Stimulated activated naive CD8-positive, alpha-beta T cell treated with anti-CD3 and anti-CD28 coated beads, Interleukin-15, Interleukin-2, amounts not matched to agents 100 ng/mL and 50 ng/mL, for 24 hours (primary cell): ENCODE measurements around the gene JUP.

ENCODE experiments used
- H3K27ac Mint-ChIP-seq: one replicate; pipeline ENCODE4 v1.8.0; 2021; ENCODE audit warnings: mild to moderate bottlenecking, mixed read lengths
- H3K27me3 Mint-ChIP-seq: one replicate; pipeline ENCODE4 v1.8.0; 2021; ENCODE audit warnings: mixed read lengths
- H3K36me3 Mint-ChIP-seq: one replicate; pipeline ENCODE4 v1.8.0; 2021; ENCODE audit warnings: low read depth, mixed read lengths
- H3K4me1 Mint-ChIP-seq: one replicate; pipeline ENCODE4 v1.8.0; 2021; ENCODE audit warnings: low read depth, mixed read lengths
- H3K4me3 Mint-ChIP-seq: one replicate; pipeline ENCODE4 v1.8.0; 2021; ENCODE audit warnings: mild to moderate bottlenecking, mixed read lengths
- H3K9me3 Mint-ChIP-seq: one replicate; pipeline ENCODE4 v1.8.0; 2021; ENCODE audit warnings: mixed read lengths

Gene JUP

GRCh38 chr17:41813699-41814124 is 27.2 kb upstream of the JUP start:
- Mint-ChIP-seq H3K27ac (no peak overlapping the region), H3K9me3 (no peaks in the 10 kb centered on the region), H3K27me3 (peaks cover 8% of the 10 kb centered on the region), H3K4me3 (no peak overlapping the region), H3K4me1 (peaks cover 19% of the 10 kb centered on the region), H3K36me3 (no peaks in the 10 kb centered on the region)

- H3K4me1 Mint-ChIP-seq: peaks cover 19% of the 10 kb centered on the region
- no peak overlapping the region for H3K4me3 Mint-ChIP-seq
- H3K36me3 Mint-ChIP-seq: no peaks in the 10 kb centered on the region
- no peak overlapping the region for H3K27ac Mint-ChIP-seq
- H3K27me3 Mint-ChIP-seq: peaks cover 8% of the 10 kb centered on the region
- H3K9me3 Mint-ChIP-seq: no peaks in the 10 kb centered on the region
Observed at GRCh38 chr17:41813152-41813680, 26.7 kb upstream of the JUP start.

- no peaks in the 10 kb centered on the region for H3K36me3 Mint-ChIP-seq
- peak within 1 kb of the TSS; percentile 82 for H3K4me3 Mint-ChIP-seq
- H3K27me3 Mint-ChIP-seq: peaks cover 8% of the 10 kb centered on the region
- H3K27ac Mint-ChIP-seq: no peak within 1 kb of the TSS
- H3K4me1 Mint-ChIP-seq: peaks cover 19% of the 10 kb centered on the region
- H3K9me3 Mint-ChIP-seq: no peaks in the 10 kb centered on the region
Observed at GRCh38 chr17:41812381-41813151, 26.1 kb upstream of the JUP start, which contains the start of gene FKBP10. Gene FKBP10 (plus strand): TSS chr17:41813004. CDS start chr17:41813035, 31 bp downstream.

GRCh38 chr17:41811549-41812380 is 25.3 kb upstream of the JUP start, which contains the start of gene P3H4:
Gene P3H4 (minus strand): TSS chr17:41811949. CDS start chr17:41811915, 34 bp downstream.
- Mint-ChIP-seq H3K9me3 (no peaks in the 10 kb centered on the region), H3K27ac (no peak within 1 kb of the TSS), H3K4me3 (peak within 1 kb of the TSS; percentile 82), H3K4me1 (peaks cover 19% of the 10 kb centered on the region), H3K27me3 (peaks cover 8% of the 10 kb centered on the region), H3K36me3 (no peaks in the 10 kb centered on the region)

GRCh38 chr17:41810659-41811548 is 24.4 kb upstream of the JUP start:
- no peaks in the 10 kb centered on the region for H3K36me3 Mint-ChIP-seq
- no peaks in the 10 kb centered on the region for H3K9me3 Mint-ChIP-seq
- peaks cover 8% of the 10 kb centered on the region for H3K27me3 Mint-ChIP-seq
- H3K4me3 Mint-ChIP-seq: peak overlapping the region; percentile 71
- H3K27ac Mint-ChIP-seq: no peak overlapping the region
- H3K4me1 Mint-ChIP-seq: peaks cover 19% of the 10 kb centered on the region

- H3K27me3 Mint-ChIP-seq: no peaks in the 10 kb centered on the region
- H3K4me3 Mint-ChIP-seq: no peak overlapping the region
- H3K9me3 Mint-ChIP-seq: no peaks in the 10 kb centered on the region
- no peak overlapping the region for H3K27ac Mint-ChIP-seq
- no peaks in the 10 kb centered on the region for H3K36me3 Mint-ChIP-seq
- peaks cover 11% of the 10 kb centered on the region for H3K4me1 Mint-ChIP-seq
Observed at GRCh38 chr17:41806685-41807445, 20.4 kb upstream of the JUP start.

GRCh38 chr17:41803049-41804020 is 16.8 kb upstream of the JUP start:
- Mint-ChIP-seq H3K4me1 (peaks cover 5% of the 10 kb centered on the region), H3K27ac (no peak overlapping the region), H3K27me3 (no peaks in the 10 kb centered on the region), H3K9me3 (no peaks in the 10 kb centered on the region), H3K36me3 (no peaks in the 10 kb centered on the region), H3K4me3 (no peak overlapping the region)

- peak overlapping the region; percentile 28 for H3K27ac Mint-ChIP-seq
- H3K4me3 Mint-ChIP-seq: no peak overlapping the region
- peaks cover 5% of the 10 kb centered on the region for H3K4me1 Mint-ChIP-seq
- no peaks in the 10 kb centered on the region for H3K27me3 Mint-ChIP-seq
- H3K9me3 Mint-ChIP-seq: no peaks in the 10 kb centered on the region
- no peaks in the 10 kb centered on the region for H3K36me3 Mint-ChIP-seq
Observed at GRCh38 chr17:41801374-41802271, 15.1 kb upstream of the JUP start.

GRCh38 chr17:41800601-41801373 is 14.3 kb upstream of the JUP start:
- Mint-ChIP-seq H3K27me3 (no peaks in the 10 kb centered on the region), H3K36me3 (no peaks in the 10 kb centered on the region), H3K4me1 (peaks cover 5% of the 10 kb centered on the region), H3K9me3 (no peaks in the 10 kb centered on the region), H3K27ac (no peak overlapping the region), H3K4me3 (no peak overlapping the region)

GRCh38 chr17:41799366-41799765 is 12.9 kb upstream of the JUP start:
- H3K27ac Mint-ChIP-seq: no peak overlapping the region
- H3K4me1 Mint-ChIP-seq: peaks cover 5% of the 10 kb centered on the region
- no peak overlapping the region for H3K4me3 Mint-ChIP-seq
- H3K9me3 Mint-ChIP-seq: no peaks in the 10 kb centered on the region
- no peaks in the 10 kb centered on the region for H3K36me3 Mint-ChIP-seq
- H3K27me3 Mint-ChIP-seq: no peaks in the 10 kb centered on the region

- Mint-ChIP-seq H3K4me3 (no peak overlapping the region), H3K27me3 (no peaks in the 10 kb centered on the region), H3K27ac (no peak overlapping the region), H3K4me1 (peaks cover 5% of the 10 kb centered on the region), H3K9me3 (no peaks in the 10 kb centered on the region), H3K36me3 (no peaks in the 10 kb centered on the region)
Observed at GRCh38 chr17:41797377-41797776, 10.9 kb upstream of the JUP start.
